Right lobe of liver (tissue), 4 donors: ENCODE data around the gene TAGLN2.

Experiments
- POLR2A ChIP-seq: fragments of 450-650 bp; IDR thresholded peaks from one replicate; pipeline ENCODE4 v1.6.1; 2017; ENCODE audit warnings: antibody characterized with exemption, mild to moderate bottlenecking
- TF ChIP-seq, protein P1 (sequence below), 4 donors: fragments of 200-600 bp in 3 of 4; fragments of 450-650 bp in 1 of 4; IDR thresholded peaks; one replicate each; pipeline versions ENCODE4 v1.5.1 to v1.8.0; 2016 to 2022; ENCODE audit warnings: antibody characterized with exemption in 4 of 4, mild to moderate bottlenecking in 2 of 4
- donor health status: DM: no; HTN: no; CAD: no.
- donor health status: DM: no; HTN: no; CAD: no.
- donor health status: DM: no; HTN: yes; CAD: no.

DNA sequence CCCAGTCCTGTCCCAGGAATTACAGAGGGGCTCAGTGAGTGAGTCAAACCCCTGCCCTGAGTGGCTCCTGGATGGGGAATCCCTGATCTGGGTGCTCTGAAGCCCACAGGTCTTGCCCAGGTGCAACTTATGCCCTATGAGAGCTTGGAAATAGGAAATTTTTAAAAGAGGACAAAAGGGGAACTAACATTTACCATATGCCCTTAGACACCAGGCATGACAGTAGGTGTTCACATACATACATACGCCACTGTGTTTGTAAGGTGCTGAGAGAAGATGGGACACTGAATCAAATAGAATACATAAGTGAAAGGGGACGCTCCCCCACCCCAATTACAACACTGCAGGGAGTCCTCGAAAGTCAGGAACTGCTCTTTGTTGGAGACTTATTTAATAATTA, 26.8 kb downstream of the TAGLN2 start:
- TF ChIP-seq, protein P1, sequence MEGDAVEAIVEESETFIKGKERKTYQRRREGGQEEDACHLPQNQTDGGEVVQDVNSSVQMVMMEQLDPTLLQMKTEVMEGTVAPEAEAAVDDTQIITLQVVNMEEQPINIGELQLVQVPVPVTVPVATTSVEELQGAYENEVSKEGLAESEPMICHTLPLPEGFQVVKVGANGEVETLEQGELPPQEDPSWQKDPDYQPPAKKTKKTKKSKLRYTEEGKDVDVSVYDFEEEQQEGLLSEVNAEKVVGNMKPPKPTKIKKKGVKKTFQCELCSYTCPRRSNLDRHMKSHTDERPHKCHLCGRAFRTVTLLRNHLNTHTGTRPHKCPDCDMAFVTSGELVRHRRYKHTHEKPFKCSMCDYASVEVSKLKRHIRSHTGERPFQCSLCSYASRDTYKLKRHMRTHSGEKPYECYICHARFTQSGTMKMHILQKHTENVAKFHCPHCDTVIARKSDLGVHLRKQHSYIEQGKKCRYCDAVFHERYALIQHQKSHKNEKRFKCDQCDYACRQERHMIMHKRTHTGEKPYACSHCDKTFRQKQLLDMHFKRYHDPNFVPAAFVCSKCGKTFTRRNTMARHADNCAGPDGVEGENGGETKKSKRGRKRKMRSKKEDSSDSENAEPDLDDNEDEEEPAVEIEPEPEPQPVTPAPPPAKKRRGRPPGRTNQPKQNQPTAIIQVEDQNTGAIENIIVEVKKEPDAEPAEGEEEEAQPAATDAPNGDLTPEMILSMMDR (IDR thresholded peaks at IDR 0.05) = no peak
- no peak for TF ChIP-seq POLR2A
